Stimulated activated CD4-positive, alpha-beta T cell treated with anti-CD3 and anti-CD28 coated beads, Interleukin-1b, Interleukin-23, amount 100 ng/mL, for 24 hours (primary cell): ENCODE results near the gene UBE2E2.
A peak's percentile ranks its signal among the peaks of the same experiment; 100 is the strongest.
"Not testable (repeated sequence)": the region's sequence is repeated elsewhere in the genome, so short reads cannot be mapped to it uniquely, and the experiment has no call there.

Experiments used
- DNase-seq, 4 experiments: peaks; one replicate each; pipeline ENCODE4 v3.0.0-alpha.2; 2020; ENCODE audit warnings: low read depth in 4 of 4, low spot score in 1 of 4

The UBE2E2 gene

GRCh38 chr3:23202921-23203707, at the start of gene UBE2E2:
UBE2E2 (plus strand) TSS chr3:23203327.
- peak; percentile 11 to 43 (median 36) for DNase-seq

GRCh38 chr3:23153436-23153835, 49.7 kb upstream of the UBE2E2 start:
- DNase-seq, result no peak

GRCh38 chr3:23157331-23157730, 45.8 kb upstream of the UBE2E2 start:
- no peak for DNase-seq

GRCh38 chr3:23159929-23160328, 43.2 kb upstream of the UBE2E2 start:
- no peak for DNase-seq

- DNase-seq, result no peak
These were observed 41.8 kb upstream of the UBE2E2 start for GRCh38 chr3:23161308-23161707.

- DNase-seq, result no peak
These were observed 41.1 kb upstream of the UBE2E2 start for GRCh38 chr3:23161896-23162570.

- no peak for DNase-seq
These were observed 40.2 kb upstream of the UBE2E2 start for GRCh38 chr3:23162934-23163333.

GRCh38 chr3:23164746-23165145, 38.4 kb upstream of the UBE2E2 start:
- no peak for DNase-seq

GRCh38 chr3:23165571-23165970, 37.6 kb upstream of the UBE2E2 start:
- DNase-seq, result no peak

- DNase-seq, result no peak
These were observed 36.9 kb upstream of the UBE2E2 start for GRCh38 chr3:23166276-23166675.

GRCh38 chr3:23166845-23167244, 36.3 kb upstream of the UBE2E2 start:
- no peak for DNase-seq

GRCh38 chr3:23169551-23169950, 33.6 kb upstream of the UBE2E2 start:
- DNase-seq, result no peak

- DNase-seq, result no peak
These were observed 32.8 kb upstream of the UBE2E2 start for GRCh38 chr3:23170291-23170690.

GRCh38 chr3:23172059-23172458, 31.1 kb upstream of the UBE2E2 start:
- no peak for DNase-seq

- no peak for DNase-seq
These were observed 28.6 kb upstream of the UBE2E2 start for GRCh38 chr3:23174426-23175039.

GRCh38 chr3:23175341-23176083, 27.6 kb upstream of the UBE2E2 start:
- no peak for DNase-seq

- DNase-seq, result not testable (repeated sequence)
These were observed 26.3 kb upstream of the UBE2E2 start for GRCh38 chr3:23176839-23177238.

- DNase-seq, result no peak
These were observed 20.1 kb upstream of the UBE2E2 start for GRCh38 chr3:23182996-23183513.

GRCh38 chr3:23183731-23184130, 19.4 kb upstream of the UBE2E2 start:
- DNase-seq, result no peak

GRCh38 chr3:23185861-23186260, 17.3 kb upstream of the UBE2E2 start:
- no peak for DNase-seq

GRCh38 chr3:23189187-23189586, 13.9 kb upstream of the UBE2E2 start:
- DNase-seq, result no peak
